ENCODE data around the gene TRIP12.
"Not testable (repeated sequence)": the region's sequence is repeated elsewhere in the genome, so short reads cannot be mapped to it uniquely, and the experiment has no call there.

TRIP12 gene

DNA sequence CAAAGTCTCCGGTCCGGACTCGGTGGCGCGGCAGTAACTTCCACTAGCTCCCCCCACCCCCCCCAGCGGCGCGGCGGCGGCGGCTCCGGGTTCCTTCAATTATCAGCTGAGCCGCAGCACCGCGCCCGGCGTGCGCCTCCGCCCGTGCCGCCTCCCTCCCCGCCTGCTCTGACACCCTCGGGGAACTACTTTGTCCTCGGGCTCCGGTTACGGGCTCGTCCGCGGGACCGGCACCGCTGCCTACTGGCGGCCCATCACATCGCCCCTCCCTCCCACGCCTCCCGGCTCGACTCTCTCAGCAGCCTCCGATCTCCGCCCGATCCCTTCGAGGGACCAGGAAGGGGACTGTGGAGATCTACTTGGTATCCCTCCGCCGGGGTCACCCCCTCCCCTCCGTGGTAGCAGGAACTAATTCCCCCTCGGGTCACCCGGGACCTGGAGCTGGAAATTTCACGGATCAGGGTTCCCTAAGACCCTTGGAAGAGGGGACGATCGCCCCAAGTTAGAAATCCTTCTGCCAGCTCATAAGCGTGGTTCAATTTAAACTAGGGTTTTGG lies at the start of gene TRIP12:
TRIP12 (minus strand) TSS at position 118 of the 557 bp plus-strand sequence. CDS start 41,930 bp downstream, outside the sequence.
- no peaks in the 10 kb centered on the region for H3K9me3 ChIP-seq (ENCODE audit: control insufficient read depth, insufficient read depth, low read length)
- peak within 1 kb of the TSS; percentile 86 for H3K4me3 ChIP-seq (ENCODE audit: low read depth, low read length)
- H3K27ac ChIP-seq (ENCODE audit: low read depth, low read length): peak within 1 kb of the TSS; percentile 98
- H3K27me3 ChIP-seq (ENCODE audit: control insufficient read depth, insufficient read depth, low read length): no peaks in the 10 kb centered on the region
- peak within 1 kb of the TSS; percentile 61 for H3K9ac ChIP-seq (ENCODE audit: low read depth, low read length)
- H3K36me3 ChIP-seq (ENCODE audit: control insufficient read depth, insufficient read depth, low read length): peaks cover 15% of the 10 kb centered on the region
- H3K4me1 ChIP-seq (ENCODE audit: control insufficient read depth, insufficient read depth, low read length): no peaks in the 10 kb centered on the region

GRCh38 chr2:229971298-229971790 lies 49.5 kb upstream of the TRIP12 start:
- Histone ChIP-seq H3K9ac (ENCODE audit: low read depth, low read length) (no peak overlapping the region), H3K4me1 (ENCODE audit: control insufficient read depth, insufficient read depth, low read length) (no peaks in the 10 kb centered on the region), H3K4me3 (ENCODE audit: low read depth, low read length) (no peak overlapping the region), H3K27me3 (ENCODE audit: control insufficient read depth, insufficient read depth, low read length) (no peaks in the 10 kb centered on the region), H3K27ac (ENCODE audit: low read depth, low read length) (no peak overlapping the region), H3K9me3 (ENCODE audit: control insufficient read depth, insufficient read depth, low read length) (no peaks in the 10 kb centered on the region), H3K36me3 (ENCODE audit: control insufficient read depth, insufficient read depth, low read length) (no peaks in the 10 kb centered on the region)

GRCh38 chr2:229970406-229970805 lies 48.6 kb upstream of the TRIP12 start:
- Histone ChIP-seq H3K9me3 (ENCODE audit: control insufficient read depth, insufficient read depth, low read length) (no peaks in the 10 kb centered on the region), H3K27me3 (ENCODE audit: control insufficient read depth, insufficient read depth, low read length) (no peaks in the 10 kb centered on the region), H3K4me3 (ENCODE audit: low read depth, low read length) (no peak overlapping the region), H3K27ac (ENCODE audit: low read depth, low read length) (no peak overlapping the region), H3K36me3 (ENCODE audit: control insufficient read depth, insufficient read depth, low read length) (no peaks in the 10 kb centered on the region), H3K9ac (ENCODE audit: low read depth, low read length) (no peak overlapping the region), H3K4me1 (ENCODE audit: control insufficient read depth, insufficient read depth, low read length) (no peaks in the 10 kb centered on the region)

GRCh38 chr2:229969921-229970320 lies 48.1 kb upstream of the TRIP12 start:
- no peaks in the 10 kb centered on the region for H3K27me3 ChIP-seq (ENCODE audit: control insufficient read depth, insufficient read depth, low read length)
- no peak overlapping the region for H3K9ac ChIP-seq (ENCODE audit: low read depth, low read length)
- no peak overlapping the region for H3K4me3 ChIP-seq (ENCODE audit: low read depth, low read length)
- H3K9me3 ChIP-seq (ENCODE audit: control insufficient read depth, insufficient read depth, low read length): no peaks in the 10 kb centered on the region
- H3K4me1 ChIP-seq (ENCODE audit: control insufficient read depth, insufficient read depth, low read length): no peaks in the 10 kb centered on the region
- no peak overlapping the region for H3K27ac ChIP-seq (ENCODE audit: low read depth, low read length)
- H3K36me3 ChIP-seq (ENCODE audit: control insufficient read depth, insufficient read depth, low read length): no peaks in the 10 kb centered on the region

GRCh38 chr2:229963596-229963995 lies 41.8 kb upstream of the TRIP12 start:
- not testable (repeated sequence) for H3K27ac ChIP-seq (ENCODE audit: low read depth, low read length); H3K36me3 ChIP-seq (ENCODE audit: control insufficient read depth, insufficient read depth, low read length); H3K9ac ChIP-seq (ENCODE audit: low read depth, low read length); H3K4me3 ChIP-seq (ENCODE audit: low read depth, low read length); H3K4me1 ChIP-seq (ENCODE audit: control insufficient read depth, insufficient read depth, low read length); H3K27me3 ChIP-seq (ENCODE audit: control insufficient read depth, insufficient read depth, low read length); H3K9me3 ChIP-seq (ENCODE audit: control insufficient read depth, insufficient read depth, low read length)

DNA sequence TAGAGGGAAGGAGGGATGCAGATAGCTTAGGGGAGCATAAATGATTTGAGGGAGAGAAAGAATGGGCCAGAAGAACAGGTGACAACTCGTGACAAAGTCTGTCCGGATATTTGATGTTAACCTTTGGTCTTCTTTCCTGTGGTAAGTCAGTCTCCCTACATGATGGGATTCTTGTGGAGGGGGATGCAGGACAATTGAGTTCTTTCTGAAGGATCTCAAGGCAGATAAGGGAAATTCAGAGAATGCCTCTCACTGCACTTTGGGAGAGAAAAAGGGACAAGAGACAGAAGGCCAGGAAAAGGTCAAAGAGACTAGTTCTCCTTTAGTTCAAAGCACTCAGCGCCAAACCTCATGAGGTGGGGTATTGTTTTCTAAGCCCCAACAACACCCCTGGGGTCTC lies 34.7 kb upstream of the TRIP12 start:
- Histone ChIP-seq H3K36me3 (ENCODE audit: control insufficient read depth, insufficient read depth, low read length) (no peaks in the 10 kb centered on the region), H3K27ac (ENCODE audit: low read depth, low read length) (no peak overlapping the region), H3K9ac (ENCODE audit: low read depth, low read length) (no peak overlapping the region), H3K9me3 (ENCODE audit: control insufficient read depth, insufficient read depth, low read length) (no peaks in the 10 kb centered on the region), H3K4me3 (ENCODE audit: low read depth, low read length) (no peak overlapping the region), H3K4me1 (ENCODE audit: control insufficient read depth, insufficient read depth, low read length) (peaks cover 25% of the 10 kb centered on the region), H3K27me3 (ENCODE audit: control insufficient read depth, insufficient read depth, low read length) (no peaks in the 10 kb centered on the region)

DNA sequence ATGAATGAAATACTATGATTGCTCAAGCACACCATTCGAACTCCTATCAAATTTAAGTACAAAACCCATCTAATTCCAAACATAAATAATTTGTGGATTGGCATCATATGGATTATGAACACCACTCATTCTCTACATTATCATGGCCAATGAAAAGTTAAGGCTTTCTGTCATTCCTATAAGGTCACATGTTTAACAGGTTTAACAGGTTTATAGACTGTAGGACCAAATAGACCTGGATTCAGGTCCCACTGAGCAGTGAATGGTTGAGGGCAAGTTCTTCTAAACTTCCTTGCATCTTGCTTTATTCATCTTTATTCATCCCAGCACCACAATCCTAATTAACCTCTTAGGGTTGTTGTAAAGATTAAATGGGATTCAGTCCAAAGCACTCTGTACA lies 33.9 kb upstream of the TRIP12 start:
- Histone ChIP-seq H3K4me3 (ENCODE audit: low read depth, low read length) (no peak overlapping the region), H3K27me3 (ENCODE audit: control insufficient read depth, insufficient read depth, low read length) (no peaks in the 10 kb centered on the region), H3K4me1 (ENCODE audit: control insufficient read depth, insufficient read depth, low read length) (peaks cover 27% of the 10 kb centered on the region), H3K9ac (ENCODE audit: low read depth, low read length) (no peak overlapping the region), H3K9me3 (ENCODE audit: control insufficient read depth, insufficient read depth, low read length) (no peaks in the 10 kb centered on the region), H3K27ac (ENCODE audit: low read depth, low read length) (no peak overlapping the region), H3K36me3 (ENCODE audit: control insufficient read depth, insufficient read depth, low read length) (no peaks in the 10 kb centered on the region)

DNA sequence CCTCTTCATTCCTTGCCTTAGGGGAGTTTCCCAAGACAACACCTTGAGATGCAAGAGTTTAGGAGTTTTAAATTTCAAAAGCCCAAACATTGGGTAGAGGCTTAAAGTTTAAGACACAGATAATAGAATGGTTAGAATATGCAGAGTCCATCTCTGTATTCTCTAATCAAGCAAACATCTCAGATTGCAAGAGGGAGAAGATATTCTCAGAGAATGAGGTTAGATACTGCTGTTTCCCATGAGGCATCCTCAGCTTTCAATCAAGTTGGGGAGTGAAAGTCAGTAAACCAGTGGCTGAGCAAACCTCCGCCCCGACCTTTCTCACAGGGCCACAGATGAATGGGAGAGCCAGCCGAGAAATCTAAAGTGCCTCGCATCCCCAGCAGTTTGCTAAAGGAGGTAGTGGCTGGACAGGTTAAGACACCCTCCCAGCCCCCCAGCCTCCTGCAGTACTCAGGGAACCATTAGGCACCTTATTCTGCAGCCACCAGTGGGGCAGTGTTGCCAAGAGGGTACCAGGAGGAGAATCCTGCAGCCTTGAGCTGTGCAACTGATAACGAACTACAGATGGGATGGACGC lies 30.5 kb upstream of the TRIP12 start:
- Histone ChIP-seq H3K36me3 (ENCODE audit: control insufficient read depth, insufficient read depth, low read length) (no peaks in the 10 kb centered on the region), H3K27me3 (ENCODE audit: control insufficient read depth, insufficient read depth, low read length) (no peaks in the 10 kb centered on the region), H3K4me3 (ENCODE audit: low read depth, low read length) (no peak overlapping the region), H3K27ac (ENCODE audit: low read depth, low read length) (peak overlapping the region; percentile 57), H3K4me1 (ENCODE audit: control insufficient read depth, insufficient read depth, low read length) (peaks cover 27% of the 10 kb centered on the region), H3K9me3 (ENCODE audit: control insufficient read depth, insufficient read depth, low read length) (no peaks in the 10 kb centered on the region), H3K9ac (ENCODE audit: low read depth, low read length) (no peak overlapping the region)

DNA sequence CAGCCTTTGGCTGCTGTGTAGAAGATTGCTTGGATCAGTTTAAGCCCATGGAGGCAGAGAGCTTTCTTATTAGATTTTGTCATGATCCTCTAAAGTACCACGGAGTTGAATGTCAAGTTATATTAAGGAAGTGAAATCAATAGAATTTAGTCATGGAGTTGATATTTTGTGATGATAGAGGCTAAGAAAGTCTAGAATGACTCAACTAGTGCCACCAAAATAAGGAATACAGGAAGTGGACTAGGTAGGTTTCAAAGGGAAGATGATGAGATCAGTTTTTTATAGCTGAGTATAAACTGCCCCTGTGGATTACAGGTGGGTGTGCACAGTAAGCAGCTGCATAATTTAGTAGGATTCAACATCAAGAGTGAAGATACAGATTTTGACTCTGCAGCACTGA lies 25.7 kb upstream of the TRIP12 start:
- Histone ChIP-seq H3K27me3 (ENCODE audit: control insufficient read depth, insufficient read depth, low read length) (no peaks in the 10 kb centered on the region), H3K27ac (ENCODE audit: low read depth, low read length) (no peak overlapping the region)

DNA sequence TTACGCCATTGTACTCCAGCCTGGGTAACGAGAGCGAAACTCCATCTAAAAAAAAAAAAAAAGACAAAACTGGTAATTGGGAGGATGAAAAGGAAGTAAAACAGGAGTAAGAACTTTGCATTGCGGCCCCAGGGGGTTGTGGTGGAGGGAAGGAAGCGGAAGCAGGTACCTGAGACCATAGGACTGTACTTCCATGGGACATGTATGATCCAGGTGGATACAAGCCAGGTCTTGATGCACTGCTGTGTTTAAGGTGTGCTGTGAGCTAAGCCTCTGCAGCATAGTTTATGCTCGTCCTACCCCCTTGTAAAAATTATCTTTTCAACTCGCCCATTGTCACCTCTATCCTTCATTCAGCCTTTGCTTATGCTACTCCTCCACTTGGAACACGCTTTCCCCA lies 24.2 kb upstream of the TRIP12 start:
- H3K27me3 ChIP-seq (ENCODE audit: control insufficient read depth, insufficient read depth, low read length): no peaks in the 10 kb centered on the region
- no peaks in the 10 kb centered on the region for H3K9me3 ChIP-seq (ENCODE audit: control insufficient read depth, insufficient read depth, low read length)
- no peak overlapping the region for H3K9ac ChIP-seq (ENCODE audit: low read depth, low read length)
- H3K4me1 ChIP-seq (ENCODE audit: control insufficient read depth, insufficient read depth, low read length): no peaks in the 10 kb centered on the region; the same call in 1 of the 2 replicates
- no peak overlapping the region for H3K27ac ChIP-seq (ENCODE audit: low read depth, low read length)
- H3K4me3 ChIP-seq (ENCODE audit: low read depth, low read length): no peak overlapping the region
- no peaks in the 10 kb centered on the region for H3K36me3 ChIP-seq (ENCODE audit: control insufficient read depth, insufficient read depth, low read length)

More for the DNA sequence above, 25.7 kb upstream of the TRIP12 start:
- Histone ChIP-seq H3K9ac (ENCODE audit: low read depth, low read length) (no peak overlapping the region), H3K4me3 (ENCODE audit: low read depth, low read length) (no peak overlapping the region), H3K36me3 (ENCODE audit: control insufficient read depth, insufficient read depth, low read length) (no peaks in the 10 kb centered on the region), H3K9me3 (ENCODE audit: control insufficient read depth, insufficient read depth, low read length) (no peaks in the 10 kb centered on the region), H3K4me1 (ENCODE audit: control insufficient read depth, insufficient read depth, low read length) (peaks cover 12% of the 10 kb centered on the region)

GRCh38 chr2:229943770-229944449 lies 22.1 kb upstream of the TRIP12 start:
- Histone ChIP-seq H3K36me3 (ENCODE audit: control insufficient read depth, insufficient read depth, low read length) (no peaks in the 10 kb centered on the region), H3K27ac (ENCODE audit: low read depth, low read length) (no peak overlapping the region), H3K4me1 (ENCODE audit: control insufficient read depth, insufficient read depth, low read length) (no peaks in the 10 kb centered on the region; the same call in 1 of the 2 replicates), H3K9ac (ENCODE audit: low read depth, low read length) (no peak overlapping the region), H3K27me3 (ENCODE audit: control insufficient read depth, insufficient read depth, low read length) (no peaks in the 10 kb centered on the region), H3K9me3 (ENCODE audit: control insufficient read depth, insufficient read depth, low read length) (no peaks in the 10 kb centered on the region), H3K4me3 (ENCODE audit: low read depth, low read length) (no peak overlapping the region)
